ENCODE results near the gene NABP2. TPM values are rescaled to one million over a fixed set of nuclear protein-coding genes. Genes with fewer than 3 reads are reported as not detected.
A peak's percentile ranks its signal among the peaks of the same experiment; 100 is the strongest.
"Not testable (repeated sequence)": the region's sequence is repeated elsewhere in the genome, so short reads cannot be mapped to it uniquely, and the experiment has no call there.

The NABP2 gene
- total RNA-seq, 1 experiment from 2014 or later, result 50.4 TPM

DNA sequence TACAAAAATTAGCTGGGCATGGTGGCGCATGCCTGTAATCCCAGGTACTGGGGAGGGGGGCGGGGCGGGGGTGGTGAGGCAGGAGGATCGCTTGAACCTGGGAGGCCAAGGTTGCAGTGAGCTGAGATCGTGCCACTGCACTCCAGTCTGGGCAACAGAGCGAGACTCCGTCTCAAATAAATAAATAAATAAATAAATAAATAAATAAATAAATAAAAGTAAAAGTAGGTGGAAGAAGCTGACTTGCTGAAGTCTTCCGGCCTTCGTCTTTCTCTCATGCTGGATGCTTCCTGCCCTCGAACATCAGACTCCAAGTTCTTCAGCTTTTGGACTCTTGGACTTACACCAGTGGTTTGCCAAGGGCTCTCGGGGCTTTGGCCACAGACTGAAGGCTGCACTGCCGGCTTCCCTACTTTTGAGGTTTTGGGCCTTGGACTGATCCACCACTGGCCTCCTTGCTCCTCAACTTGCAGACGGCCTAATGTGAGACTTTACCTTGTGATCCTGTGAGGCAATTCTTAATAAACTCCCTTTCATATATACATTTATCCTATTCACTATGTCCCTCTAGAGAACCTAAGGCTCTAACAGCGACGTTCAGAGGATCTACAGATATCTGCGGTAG lies 42.0 kb downstream of the NABP2 start:
- H3K4me3 ChIP-seq (ENCODE audit: insufficient read depth, low read depth, low read length), result peak overlapping the region; percentile 90
- DNase-seq; H3K36me3 ChIP-seq (replicated peaks; ENCODE audit: control insufficient read depth, insufficient read depth, low read length); H3K27me3 ChIP-seq (ENCODE audit: control insufficient read depth, insufficient read depth, low read length): not testable (repeated sequence)

DNA sequence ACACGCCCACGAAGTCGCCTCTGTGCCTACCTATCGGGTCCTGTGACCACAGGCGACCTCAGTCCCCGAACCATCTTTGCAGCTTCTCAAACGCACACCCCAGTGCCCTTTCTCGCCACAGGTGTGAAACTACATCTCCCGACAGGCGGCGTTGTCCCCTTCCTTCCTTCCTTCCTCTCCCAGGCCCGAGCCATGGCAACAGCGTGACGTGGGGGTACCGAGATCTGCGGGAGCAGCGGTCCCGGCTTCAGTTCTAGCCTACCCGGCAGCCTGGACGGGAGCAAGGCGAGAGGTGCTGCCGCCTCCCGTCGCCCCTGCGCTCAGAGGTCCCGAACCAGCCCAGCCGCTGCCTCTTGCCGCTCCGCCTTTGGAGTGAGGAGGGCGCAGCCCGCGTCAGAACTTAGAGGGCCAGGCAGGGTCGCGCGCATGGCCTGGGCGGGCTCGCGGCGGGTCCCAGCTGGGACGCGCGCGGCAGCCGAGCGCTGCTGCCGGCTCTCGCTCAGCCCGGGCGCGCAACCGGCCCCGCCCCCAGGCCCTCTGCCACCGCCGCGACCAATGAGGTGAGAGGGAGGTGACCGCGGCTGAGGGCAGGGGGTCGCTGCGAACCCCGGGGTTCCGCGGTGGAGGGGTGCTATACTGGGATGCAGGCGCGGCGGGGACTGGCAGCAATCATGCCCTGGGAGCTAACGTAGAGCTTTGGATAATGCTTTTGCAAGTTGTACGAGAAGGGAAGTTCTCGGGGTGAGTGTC lies 42.7 kb downstream of the NABP2 start, which contains the start of gene COQ10A:
Gene COQ10A (plus strand): TSS at position 250 of the 750 bp plus-strand sequence. CDS start 177 bp downstream, at position 427.
- H3K36me3 ChIP-seq (replicated peaks; ENCODE audit: control insufficient read depth, insufficient read depth, low read length), result peaks cover 2% of the 10 kb centered on the region
- DNase-seq, result peak; percentile 99
- no peaks in the 10 kb centered on the region for H3K27me3 ChIP-seq (ENCODE audit: control insufficient read depth, insufficient read depth, low read length)
- H3K4me3 ChIP-seq (ENCODE audit: insufficient read depth, low read depth, low read length), result peak within 1 kb of the TSS; percentile 90

DNA sequence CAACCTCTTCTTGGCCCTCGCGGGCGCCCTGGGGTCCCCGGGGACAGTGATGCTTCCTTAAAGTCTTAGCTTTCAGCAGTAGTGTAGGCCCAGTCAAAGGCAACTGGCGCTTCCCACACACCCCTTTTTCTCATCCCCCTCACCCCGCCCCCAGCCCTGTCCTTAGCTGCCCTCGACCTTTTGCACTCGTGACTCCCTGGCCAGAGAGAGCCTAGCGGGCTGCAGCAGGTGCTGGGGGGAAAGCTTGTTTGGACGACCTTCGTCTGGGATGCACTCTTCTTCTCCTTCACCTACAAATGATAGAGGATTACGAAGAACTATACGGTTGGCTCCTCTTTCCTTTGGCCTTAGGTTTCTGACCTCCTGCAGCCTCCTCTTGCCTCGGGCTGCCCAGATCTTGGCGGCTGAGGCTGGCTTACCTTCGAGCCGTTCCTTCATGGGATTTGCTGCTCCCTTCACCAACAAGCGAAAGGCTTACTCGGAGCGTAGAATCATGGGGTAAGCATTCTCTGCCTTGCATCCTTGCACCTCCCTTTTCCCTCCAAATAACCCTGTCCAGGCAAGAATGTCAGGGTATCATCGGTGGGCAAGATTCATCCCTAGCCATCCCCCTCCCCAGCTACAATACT lies 43.4 kb downstream of the NABP2 start:
- Histone ChIP-seq H3K36me3 (replicated peaks; ENCODE audit: control insufficient read depth, insufficient read depth, low read length) (peaks cover 2% of the 10 kb centered on the region), H3K4me3 (ENCODE audit: insufficient read depth, low read depth, low read length) (peak overlapping the region; percentile 90), H3K27me3 (ENCODE audit: control insufficient read depth, insufficient read depth, low read length) (no peaks in the 10 kb centered on the region)
- DNase-seq, result peak; percentile 69

DNA sequence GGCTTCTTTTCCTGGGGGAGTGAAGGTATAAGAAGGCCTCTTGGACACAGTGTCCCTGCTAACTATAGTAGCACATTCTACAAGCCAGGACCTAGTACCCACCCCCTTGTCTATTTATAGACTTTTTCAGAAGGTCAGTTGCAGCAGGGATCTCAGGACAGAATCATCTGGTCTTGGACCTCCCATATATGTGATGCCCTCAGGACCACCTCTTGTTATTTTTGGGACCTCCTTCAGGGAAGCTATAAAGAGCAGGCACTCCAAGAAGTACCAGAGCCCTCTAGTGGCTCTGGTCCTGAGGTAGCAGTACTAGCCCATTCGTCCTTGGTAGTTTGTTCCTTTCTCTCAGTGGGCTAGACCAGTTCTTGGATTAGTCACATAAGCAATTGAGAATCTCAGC lies 46.9 kb downstream of the NABP2 start:
- peak; percentile 73 for DNase-seq

DNA sequence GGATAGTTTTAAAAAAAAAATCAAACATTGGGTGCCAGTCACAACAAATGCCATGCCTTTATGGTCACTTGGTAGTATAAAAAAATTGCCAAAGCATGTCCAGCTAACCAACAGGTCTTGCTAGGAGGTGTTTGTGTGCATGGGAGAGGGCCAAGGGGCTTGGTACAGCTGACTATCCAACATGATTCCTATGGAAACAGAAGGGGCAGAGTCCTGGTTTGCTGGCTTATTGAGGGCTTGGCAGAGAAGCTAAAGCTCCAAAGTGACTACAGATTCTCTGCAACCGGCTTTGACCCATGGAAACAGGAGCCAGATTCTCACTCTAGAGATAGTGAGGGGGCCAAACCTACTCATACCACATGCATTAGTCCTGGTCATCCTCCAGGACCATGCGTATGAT lies 48.3 kb downstream of the NABP2 start:
- not testable (repeated sequence) for H3K4me3 ChIP-seq (ENCODE audit: insufficient read depth, low read depth, low read length); DNase-seq; H3K27me3 ChIP-seq (ENCODE audit: control insufficient read depth, insufficient read depth, low read length)
- H3K36me3 ChIP-seq (replicated peaks; ENCODE audit: control insufficient read depth, insufficient read depth, low read length), result peaks cover 25% of the 10 kb centered on the region

More for the DNA sequence above, 46.9 kb downstream of the NABP2 start:
- Histone ChIP-seq H3K27me3 (ENCODE audit: control insufficient read depth, insufficient read depth, low read length) (no peaks in the 10 kb centered on the region), H3K4me3 (ENCODE audit: insufficient read depth, low read depth, low read length) (no peak overlapping the region), H3K36me3 (replicated peaks; ENCODE audit: control insufficient read depth, insufficient read depth, low read length) (peaks cover 23% of the 10 kb centered on the region)

DNA sequence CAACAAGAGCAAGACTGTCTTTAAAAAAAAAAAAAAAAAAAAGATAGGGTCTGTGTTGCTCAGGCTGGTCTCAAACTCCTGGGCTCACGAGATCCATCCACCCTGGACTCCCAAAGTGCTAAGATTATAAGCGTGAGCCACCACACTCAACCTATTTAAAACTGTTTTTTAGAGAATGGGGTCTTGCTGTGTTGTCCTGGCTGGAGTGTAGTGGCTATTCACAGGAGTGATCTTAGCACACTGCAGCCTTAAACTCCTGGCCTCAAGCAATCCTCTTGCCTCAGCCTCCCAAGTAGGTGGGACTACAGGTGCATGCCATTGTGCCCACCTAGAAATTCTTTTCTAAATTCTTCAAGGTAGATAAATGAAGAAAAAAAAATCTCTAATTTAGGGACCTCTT lies 50.2 kb downstream of the NABP2 start:
- no peak for DNase-seq
- Histone ChIP-seq H3K36me3 (replicated peaks; ENCODE audit: control insufficient read depth, insufficient read depth, low read length) (peaks cover 27% of the 10 kb centered on the region), H3K4me3 (ENCODE audit: insufficient read depth, low read depth, low read length) (no peak overlapping the region), H3K27me3 (ENCODE audit: control insufficient read depth, insufficient read depth, low read length) (no peaks in the 10 kb centered on the region)

DNA sequence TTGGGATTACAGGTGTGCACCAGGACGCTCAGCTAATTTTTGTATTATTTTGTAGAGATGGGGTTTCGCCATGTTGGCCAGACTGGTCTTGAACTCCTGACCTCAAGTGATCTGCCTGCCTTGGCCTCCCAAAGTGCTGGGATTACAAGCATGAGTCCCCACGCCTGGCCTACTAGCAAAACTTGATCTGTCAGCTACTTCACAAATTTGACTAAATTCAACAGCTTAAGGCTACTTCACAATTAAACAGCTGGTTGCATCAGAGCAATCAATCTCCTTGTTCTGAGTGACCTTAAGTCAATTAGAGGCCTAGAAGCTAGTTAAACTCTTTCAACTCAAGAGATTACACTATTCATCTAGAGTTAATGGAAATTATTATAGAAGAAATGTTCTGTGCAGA lies 54.8 kb downstream of the NABP2 start:
- DNase-seq, result no peak
- Histone ChIP-seq H3K27me3 (ENCODE audit: control insufficient read depth, insufficient read depth, low read length) (no peaks in the 10 kb centered on the region), H3K36me3 (replicated peaks; ENCODE audit: control insufficient read depth, insufficient read depth, low read length) (peaks cover 37% of the 10 kb centered on the region), H3K4me3 (ENCODE audit: insufficient read depth, low read depth, low read length) (no peak overlapping the region)

Other genes with a start within 250 kb of the NABP2 start
- 24.0 and 27.2 TPM in 2 replicates for gene SUOX, start 227.1 kb upstream of the NABP2 start, total RNA-seq (2014; rRNA removed; shearing (Covaris generic))
- gene IKZF4, start 203.3 kb upstream of the NABP2 start, total RNA-seq (2014; rRNA removed; shearing (Covaris generic)), result 1.5 and 3.7 TPM in 2 replicates
- 830 and 1,197 TPM in 2 replicates for gene RPS26, start 182.4 kb upstream of the NABP2 start, total RNA-seq (2014; rRNA removed; shearing (Covaris generic))
- 32.4 and 39.8 TPM in 2 replicates for gene ERBB3, start 144.2 kb upstream of the NABP2 start, total RNA-seq (2014; rRNA removed; shearing (Covaris generic))
- 273 and 282 TPM in 2 replicates for gene PA2G4, start 119.8 kb upstream of the NABP2 start, total RNA-seq (2014; rRNA removed; shearing (Covaris generic))
- gene RPL41, start 107.7 kb upstream of the NABP2 start, total RNA-seq (2014; rRNA removed; shearing (Covaris generic)), result 3,839 and 4,060 TPM in 2 replicates
- gene ZC3H10, start 106.1 kb upstream of the NABP2 start, total RNA-seq (2014; rRNA removed; shearing (Covaris generic)), result 8.2 and 11.3 TPM in 2 replicates
- gene ESYT1, start 96.1 kb upstream of the NABP2 start, total RNA-seq (2014; rRNA removed; shearing (Covaris generic)), result 120 and 127 TPM in 2 replicates
- 118 and 129 TPM in 2 replicates for gene MYL6B, start 71.8 kb upstream of the NABP2 start, total RNA-seq (2014; rRNA removed; shearing (Covaris generic))
- 941 and 1,248 TPM in 2 replicates for gene MYL6, start 66.0 kb upstream of the NABP2 start, total RNA-seq (2014; rRNA removed; shearing (Covaris generic))
- 20.0 and 27.5 TPM in 2 replicates for gene SMARCC2, start 34.9 kb upstream of the NABP2 start, total RNA-seq (2014; rRNA removed; shearing (Covaris generic))
- 96.2 and 98.4 TPM in 2 replicates for gene RNF41, start 2.4 kb upstream of the NABP2 start, total RNA-seq (2014; rRNA removed; shearing (Covaris generic))
- 0.48 TPM in 1 of 2 replicates, not detected in the other for gene SLC39A5, start 5.7 kb downstream of the NABP2 start, total RNA-seq (2014; rRNA removed; shearing (Covaris generic))
- 11.2 and 13.7 TPM in 2 replicates for gene ANKRD52, start 34.0 kb downstream of the NABP2 start, total RNA-seq (2014; rRNA removed; shearing (Covaris generic))
- gene COQ10A, start 42.6 kb downstream of the NABP2 start, total RNA-seq (2014; rRNA removed; shearing (Covaris generic)), result 15.5 and 21.2 TPM in 2 replicates
- 179 and 188 TPM in 2 replicates for gene CS, start 76.0 kb downstream of the NABP2 start, total RNA-seq (2014; rRNA removed; shearing (Covaris generic))
- gene CNPY2, start 91.6 kb downstream of the NABP2 start, total RNA-seq (2014; rRNA removed; shearing (Covaris generic)), result 108 and 129 TPM in 2 replicates
- gene PAN2, start 109.7 kb downstream of the NABP2 start, total RNA-seq (2014; rRNA removed; shearing (Covaris generic)), result 38.6 and 64.1 TPM in 2 replicates
- gene IL23A, start 114.5 kb downstream of the NABP2 start, total RNA-seq (2014; rRNA removed; shearing (Covaris generic)), result 4.0 and 7.6 TPM in 2 replicates
- 42.2 and 47.6 TPM in 2 replicates for gene STAT2, start 135.8 kb downstream of the NABP2 start, total RNA-seq (2014; rRNA removed; shearing (Covaris generic))
- gene APOF, start 138.5 kb downstream of the NABP2 start, total RNA-seq (2014; rRNA removed; shearing (Covaris generic)), result not detected in 2 replicates
- gene TIMELESS, start 225.1 kb downstream of the NABP2 start, total RNA-seq (2014; rRNA removed; shearing (Covaris generic)), result 13.3 and 15.7 TPM in 2 replicates
- not detected in 2 replicates for gene MIP, start 230.3 kb downstream of the NABP2 start, total RNA-seq (2014; rRNA removed; shearing (Covaris generic))
- 2.3 TPM in 2 replicates for gene SPRYD4, start 244.2 kb downstream of the NABP2 start, total RNA-seq (2014; rRNA removed; shearing (Covaris generic))